GM03348 (cell line): Measurements from ENCODE around the gene BEST2.

Experiments
- DNase-seq: peaks from one replicate; pipeline ENCODE4 v3.0.0; 2012; ENCODE audit warnings: low spot score

Gene BEST2

DNA sequence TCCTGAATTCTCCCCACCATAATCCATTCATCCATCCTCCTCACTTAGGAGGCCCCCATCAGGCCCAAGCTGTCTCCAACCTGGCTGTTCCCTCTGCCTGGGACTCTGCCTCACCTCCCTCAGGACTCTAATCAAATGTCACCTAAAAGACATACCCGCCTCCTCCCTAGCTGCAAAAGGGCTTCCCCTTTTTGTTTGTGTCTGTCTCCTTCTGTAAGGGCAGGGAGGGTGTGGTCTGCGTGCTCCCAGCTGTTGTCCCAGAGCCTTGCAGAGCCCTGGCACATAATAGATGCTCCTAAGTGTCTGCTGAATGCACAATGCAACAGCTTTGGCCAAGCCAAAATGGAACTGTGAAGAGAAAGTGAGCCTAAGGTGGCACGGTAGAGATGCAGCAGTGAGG is 21.5 kb upstream of the BEST2 start:
- DNase-seq, result no peak

DNA sequence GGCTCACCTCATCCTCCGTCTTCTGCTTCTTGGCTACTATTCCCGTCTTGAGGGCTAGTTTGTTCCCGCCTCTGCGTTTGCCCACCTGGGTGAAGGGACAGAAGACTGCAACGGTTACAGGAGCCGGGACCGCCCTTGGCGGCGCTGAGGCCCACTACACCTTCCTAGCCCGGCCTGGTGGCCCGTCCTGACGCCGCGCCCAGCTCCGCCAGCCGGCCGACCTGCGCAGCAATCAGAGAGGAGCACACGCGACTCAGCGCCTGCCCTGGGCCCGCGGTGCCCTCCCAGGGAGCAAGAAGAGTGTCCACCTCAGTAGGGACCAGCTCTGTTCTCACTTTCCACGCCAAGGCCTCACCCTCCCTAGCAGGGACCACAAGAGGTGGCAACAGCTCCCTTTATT is 20.3 kb upstream of the BEST2 start:
- no peak for DNase-seq

DNA sequence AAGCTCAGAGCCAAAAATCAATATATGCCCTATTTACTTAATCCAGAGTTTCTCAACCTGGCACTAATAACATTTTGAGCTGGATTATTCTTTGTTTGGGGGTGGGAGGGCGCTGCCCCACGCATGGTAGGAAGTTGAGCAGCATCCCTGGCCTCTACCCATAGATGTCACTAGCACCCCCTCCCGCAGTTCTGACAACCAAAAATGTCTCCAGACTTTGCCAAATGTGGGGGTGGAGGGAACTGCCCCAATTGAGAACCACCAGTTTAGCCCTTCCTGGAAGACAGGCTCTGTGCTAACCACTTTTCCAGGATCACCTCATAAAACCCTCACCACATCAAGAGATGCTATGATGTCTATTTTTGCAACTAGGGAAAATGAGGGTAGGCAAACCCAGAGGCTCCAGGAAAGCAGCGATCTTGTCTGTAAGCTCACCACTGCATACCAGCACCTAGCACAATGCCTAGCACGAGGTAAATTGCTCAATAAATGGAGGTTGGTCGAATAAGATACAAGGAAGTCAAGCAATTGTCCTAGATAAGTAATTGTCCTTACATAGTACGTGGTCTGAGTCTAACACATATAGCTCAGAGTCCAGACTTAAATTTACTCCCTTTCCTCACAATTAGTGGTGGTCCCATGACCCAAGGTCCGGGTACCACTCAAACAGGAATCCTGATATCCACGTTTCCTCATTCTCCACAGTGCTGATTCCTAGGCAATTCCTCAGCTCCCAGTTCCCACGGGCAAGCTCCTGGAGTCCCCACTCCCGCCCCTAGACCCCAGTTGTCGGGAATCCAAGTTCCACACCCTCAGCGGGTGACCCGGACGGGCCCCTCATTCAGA is 18.0 kb upstream of the BEST2 start:
- DNase-seq, result peak; percentile 75

DNA sequence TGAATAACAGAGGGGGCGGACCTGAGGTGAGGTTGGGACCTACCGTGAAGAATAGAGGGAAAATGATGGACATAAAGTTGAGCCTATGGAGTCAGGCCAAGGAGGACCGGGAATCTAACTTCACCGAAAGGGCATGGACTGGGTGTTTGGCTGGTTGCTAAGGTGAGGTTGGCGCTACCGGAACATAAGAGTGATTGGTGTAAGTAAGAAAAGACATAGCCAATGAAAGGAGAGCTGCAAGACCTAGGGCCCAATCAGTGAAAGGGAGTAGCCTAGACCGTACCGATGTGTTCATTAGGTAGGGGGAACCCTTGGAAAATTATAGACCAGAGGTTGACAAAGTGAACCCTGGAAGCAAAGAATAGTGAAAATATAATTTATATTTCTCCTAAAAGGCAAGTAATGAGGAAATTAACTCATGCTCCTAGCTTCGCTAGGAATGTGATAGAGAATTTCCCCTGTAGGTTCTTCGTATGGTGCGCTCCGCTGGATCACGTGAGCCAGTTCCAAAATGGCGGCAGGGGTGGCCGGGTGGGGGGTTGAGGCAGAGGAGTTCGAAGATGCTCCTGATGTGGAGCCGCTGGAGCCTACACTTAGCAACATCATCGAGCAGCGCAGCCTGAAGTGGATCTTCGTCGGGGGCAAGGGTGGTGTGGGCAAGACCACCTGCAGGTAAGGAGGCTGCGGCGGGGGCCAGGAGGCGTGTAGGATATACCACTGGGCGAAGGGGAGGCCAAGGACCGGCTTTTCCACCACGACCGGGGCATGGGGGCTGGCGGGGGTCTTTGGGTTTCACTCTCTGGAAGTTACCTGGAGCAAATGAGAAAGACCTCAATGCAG is 14.4 kb upstream of the BEST2 start, which contains the start of gene GET3:
GET3 (plus strand) TSS at position 503 of the 840 bp plus-strand sequence; CDS start at position 512, 9 bp downstream.
- peak; percentile 95 for DNase-seq

DNA sequence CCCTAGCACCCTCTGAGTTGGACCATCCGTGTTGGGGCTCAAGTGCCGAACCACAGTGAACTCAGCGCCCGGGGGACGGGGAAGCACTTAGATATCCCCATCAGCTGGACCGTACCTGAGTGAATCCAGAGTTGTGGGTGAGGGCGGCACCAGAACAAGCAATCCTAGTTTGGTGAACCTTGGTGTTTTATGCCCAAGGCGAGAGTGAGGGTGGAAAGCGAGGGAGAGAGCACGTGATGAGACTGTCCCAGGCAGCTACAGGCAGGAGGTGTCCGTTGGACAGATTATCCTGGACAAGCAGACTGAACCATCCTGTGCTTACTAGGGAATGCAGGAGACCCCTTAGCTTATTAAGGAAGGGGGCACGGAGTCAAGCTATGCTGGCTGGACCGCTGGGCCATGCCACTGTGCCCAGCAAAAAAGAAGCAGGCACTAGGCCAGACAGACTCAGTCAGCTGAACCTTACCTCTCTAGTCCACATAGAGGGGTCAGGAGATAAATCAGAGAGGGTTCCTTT is 13.7 kb upstream of the BEST2 start:
- DNase-seq, result no peak

DNA sequence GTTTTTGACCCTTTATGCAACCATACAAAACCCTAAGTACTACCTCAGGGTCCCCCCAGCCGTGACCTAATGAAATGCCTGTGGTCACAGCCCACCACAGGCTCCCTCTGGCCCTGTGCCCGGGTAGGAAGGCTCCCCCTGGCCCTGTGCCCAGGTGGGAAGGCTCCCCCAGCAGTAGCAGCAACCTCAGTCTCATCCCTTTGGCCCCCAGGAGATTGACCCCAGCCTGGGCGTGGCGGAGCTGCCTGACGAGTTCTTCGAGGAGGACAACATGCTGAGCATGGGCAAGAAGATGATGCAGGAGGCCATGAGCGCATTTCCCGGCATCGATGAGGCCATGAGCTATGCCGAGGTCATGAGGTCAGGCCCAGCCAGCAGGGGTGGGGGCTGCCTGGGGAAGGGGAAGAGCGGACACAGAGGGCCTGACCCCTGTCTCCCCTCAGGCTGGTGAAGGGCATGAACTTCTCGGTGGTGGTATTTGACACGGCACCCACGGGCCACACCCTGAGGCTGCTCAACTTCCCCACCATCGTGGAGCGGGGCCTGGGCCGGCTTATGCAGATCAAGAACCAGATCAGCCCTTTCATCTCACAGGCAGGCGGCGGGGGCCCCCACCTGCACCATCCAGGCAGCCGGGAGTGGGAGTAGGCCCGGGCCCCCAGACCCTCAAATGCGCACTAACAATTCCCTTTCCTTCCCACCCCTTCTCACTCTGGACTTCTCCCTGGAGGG is 6.3 kb upstream of the BEST2 start:
- DNase-seq, result no peak

GRCh38 chr19:12748489-12748888 is 3.1 kb upstream of the BEST2 start:
- no peak for DNase-seq

DNA sequence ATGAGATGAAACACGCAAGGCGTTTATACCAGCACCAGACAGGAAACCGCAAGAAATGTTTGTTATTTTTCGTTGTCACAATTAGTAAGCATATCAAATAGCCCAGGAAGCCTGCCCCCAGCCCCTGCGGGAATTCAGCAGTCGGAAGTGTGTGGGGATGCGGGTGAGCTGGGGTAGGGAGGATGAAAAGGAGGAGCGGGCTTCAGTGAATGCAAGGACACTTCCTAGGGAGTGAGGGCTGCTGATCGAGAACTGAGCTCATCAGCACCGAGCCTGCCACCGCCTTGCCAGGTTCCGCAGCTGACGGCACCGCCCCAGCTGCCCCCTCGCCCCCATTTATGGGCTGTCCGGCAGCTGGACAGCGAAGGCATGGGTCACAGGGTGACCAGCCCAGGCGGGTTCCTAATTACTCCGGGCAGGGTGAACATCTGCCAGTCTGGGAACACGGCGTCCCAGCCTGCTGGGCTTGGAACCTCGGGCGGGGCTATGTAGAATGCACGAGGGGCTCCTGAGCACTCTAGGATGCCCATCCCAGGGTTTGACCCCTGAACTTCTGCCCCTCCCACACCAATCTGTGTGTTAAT is 1.6 kb upstream of the BEST2 start:
- DNase-seq, result no peak

- no peak for DNase-seq
Measured at GRCh38 chr19:12750851-12751250, 740 bp upstream of the BEST2 start.

DNA sequence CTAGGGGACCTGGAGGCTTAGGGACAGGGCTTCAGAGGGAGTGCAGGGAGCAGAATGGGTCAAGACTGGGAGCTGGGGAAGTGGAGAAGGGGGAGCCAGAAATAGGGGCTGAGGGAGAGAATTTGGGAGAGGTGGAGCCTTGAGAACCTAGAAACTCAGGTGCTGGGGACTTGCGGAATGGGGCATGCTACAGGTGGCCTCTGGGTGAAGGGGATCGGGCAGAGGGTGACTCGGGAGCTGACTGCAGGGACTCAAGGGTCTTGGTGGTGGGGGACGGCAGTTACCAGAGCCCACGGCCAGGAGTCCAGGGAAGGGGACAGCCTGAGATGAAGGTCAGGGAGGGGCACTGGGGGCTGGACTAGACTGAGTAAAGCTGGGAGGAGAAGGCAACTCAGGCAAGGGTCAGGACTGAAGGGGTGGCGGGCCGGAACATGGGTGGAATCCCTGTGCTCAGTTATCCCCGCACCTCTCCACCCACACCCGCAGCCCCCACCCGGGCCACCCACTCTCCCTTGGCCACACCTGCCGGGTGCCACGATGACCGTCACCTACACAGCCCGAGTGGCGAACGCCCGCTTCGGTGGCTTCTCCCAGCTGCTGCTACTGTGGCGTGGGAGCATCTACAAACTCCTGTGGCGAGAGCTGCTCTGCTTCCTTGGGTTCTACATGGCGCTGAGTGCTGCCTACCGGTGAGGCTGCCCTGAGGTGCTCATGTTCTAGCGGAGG is 628 bp downstream of the BEST2 start:
- no peak for DNase-seq

GRCh38 chr19:12754465-12755196 is 3.0 kb downstream of the BEST2 start:
- DNase-seq, result no peak

- DNase-seq, result no peak
Measured at GRCh38 chr19:12756150-12756883, 4.7 kb downstream of the BEST2 start.

GRCh38 chr19:12757544-12758274 is 6.1 kb downstream of the BEST2 start:
- peak; percentile 92 for DNase-seq

GRCh38 chr19:12759686-12760085 is 8.1 kb downstream of the BEST2 start:
- DNase-seq, result no peak

GRCh38 chr19:12763100-12763499 is 11.5 kb downstream of the BEST2 start:
- DNase-seq, result no peak

DNA sequence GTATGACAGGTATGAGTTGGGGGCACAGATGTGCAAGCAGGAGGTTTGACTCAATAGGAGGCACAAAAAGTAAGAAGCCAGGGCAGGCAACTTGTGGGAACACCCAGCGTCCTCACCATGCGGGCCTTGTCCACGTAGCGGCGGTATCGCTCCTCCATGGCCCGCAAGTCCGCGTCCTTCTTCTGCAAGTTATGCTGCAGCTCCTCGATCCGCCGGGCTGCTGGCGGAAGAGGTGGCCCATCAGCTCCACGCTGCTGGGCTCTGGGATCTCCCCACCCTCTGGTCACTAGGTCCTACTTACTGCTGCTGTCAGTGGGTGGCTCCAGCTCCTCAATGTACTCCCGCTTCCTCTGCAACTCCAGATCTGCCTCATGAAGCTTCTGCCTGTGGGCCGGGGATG is 13.1 kb downstream of the BEST2 start:
- no peak for DNase-seq

GRCh38 chr19:12766051-12766521 is 14.5 kb downstream of the BEST2 start:
- peak; percentile 90 for DNase-seq

DNA sequence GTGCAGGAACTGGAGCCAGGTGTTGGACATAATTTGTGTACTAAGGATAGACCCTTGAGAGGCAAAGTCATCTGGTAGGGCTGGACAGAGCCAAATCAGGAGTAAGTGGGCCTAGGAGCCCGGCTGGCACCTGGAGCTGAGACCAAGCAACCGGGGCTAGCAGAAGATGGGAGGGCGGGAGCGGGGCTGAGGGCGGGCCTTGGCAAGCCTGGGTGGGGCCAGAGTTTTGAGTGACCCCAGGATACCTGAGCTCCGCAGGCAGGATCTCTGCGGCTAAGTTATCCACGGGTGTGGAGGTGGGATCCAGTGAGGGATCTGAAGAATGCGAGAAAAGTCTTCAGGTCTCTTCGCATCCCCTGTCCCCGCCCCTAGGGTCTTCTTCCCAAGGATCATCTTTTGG is 15.6 kb downstream of the BEST2 start:
- no peak for DNase-seq

DNA sequence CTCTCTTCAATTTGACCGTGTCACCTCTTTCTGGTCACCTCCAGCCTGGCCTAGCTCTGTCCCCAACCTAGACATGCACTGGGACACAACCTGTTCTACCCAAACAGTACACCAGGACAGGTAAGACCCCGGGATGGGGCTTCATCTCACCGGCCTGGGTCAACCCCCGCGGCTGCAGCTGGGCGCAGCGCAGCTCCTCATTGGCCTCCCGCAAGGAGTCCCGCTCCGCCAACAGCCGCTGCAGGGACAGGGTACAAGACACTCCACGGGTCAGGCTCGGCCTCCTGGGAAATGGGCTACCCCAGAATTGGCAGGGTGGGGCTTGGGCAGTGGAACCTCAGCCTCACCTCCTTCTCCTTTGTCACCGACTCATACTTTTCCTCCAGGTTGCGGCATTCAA is 16.1 kb downstream of the BEST2 start:
- DNase-seq, result no peak
